Activated CD4-positive, alpha-beta T cell treated with anti-CD3 and anti-CD28 coated beads, Interleukin-2, amount 50 U/mL, for 4 hours (primary cell): ENCODE results near the gene BOK.
"Not testable (repeated sequence)": the region's sequence is repeated elsewhere in the genome, so short reads cannot be mapped to it uniquely, and the experiment has no call there.

ENCODE experiments used
- DNase-seq, 2 experiments: peaks; one replicate each; pipeline ENCODE4 v3.0.0-alpha.2; 2020

BOK gene

DNA sequence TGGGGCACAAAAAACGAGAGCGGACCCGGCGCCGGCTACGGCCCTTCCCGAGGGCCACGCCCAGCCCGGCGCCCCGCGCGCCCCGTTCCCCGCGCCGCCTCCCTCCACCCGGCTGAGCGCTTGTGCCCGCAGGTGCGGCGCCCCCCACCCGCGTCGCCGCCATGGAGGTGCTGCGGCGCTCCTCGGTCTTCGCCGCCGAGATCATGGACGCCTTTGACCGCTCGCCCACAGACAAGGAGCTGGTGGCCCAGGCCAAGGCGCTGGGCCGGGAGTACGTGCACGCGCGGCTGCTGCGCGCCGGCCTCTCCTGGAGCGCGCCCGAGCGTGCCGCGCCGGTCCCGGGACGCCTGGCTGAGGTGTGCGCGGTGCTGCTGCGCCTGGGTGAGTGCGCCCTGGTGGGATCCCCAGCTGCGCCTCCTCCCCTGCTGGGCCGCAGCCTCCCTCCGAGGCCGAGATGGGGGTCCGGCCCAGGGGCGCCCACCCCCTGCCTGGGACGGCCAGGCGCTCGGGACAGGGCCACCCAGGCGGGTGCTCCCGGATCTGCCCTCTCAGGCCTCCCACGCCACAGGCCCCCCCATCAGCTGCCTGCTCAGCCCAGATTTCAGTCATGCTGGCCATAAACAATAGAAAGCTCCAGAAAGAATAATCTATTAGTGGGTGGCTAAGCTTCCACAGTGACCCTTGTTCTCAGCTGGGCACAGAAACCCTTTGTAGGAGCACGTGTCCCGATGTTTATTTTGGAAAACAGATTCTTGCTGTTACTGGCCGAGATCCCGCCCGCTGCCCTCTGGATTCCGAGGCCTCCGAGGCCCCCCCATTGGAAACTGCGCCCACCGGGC, 997 bp downstream of the BOK start:
- DNase-seq = no peak

DNA sequence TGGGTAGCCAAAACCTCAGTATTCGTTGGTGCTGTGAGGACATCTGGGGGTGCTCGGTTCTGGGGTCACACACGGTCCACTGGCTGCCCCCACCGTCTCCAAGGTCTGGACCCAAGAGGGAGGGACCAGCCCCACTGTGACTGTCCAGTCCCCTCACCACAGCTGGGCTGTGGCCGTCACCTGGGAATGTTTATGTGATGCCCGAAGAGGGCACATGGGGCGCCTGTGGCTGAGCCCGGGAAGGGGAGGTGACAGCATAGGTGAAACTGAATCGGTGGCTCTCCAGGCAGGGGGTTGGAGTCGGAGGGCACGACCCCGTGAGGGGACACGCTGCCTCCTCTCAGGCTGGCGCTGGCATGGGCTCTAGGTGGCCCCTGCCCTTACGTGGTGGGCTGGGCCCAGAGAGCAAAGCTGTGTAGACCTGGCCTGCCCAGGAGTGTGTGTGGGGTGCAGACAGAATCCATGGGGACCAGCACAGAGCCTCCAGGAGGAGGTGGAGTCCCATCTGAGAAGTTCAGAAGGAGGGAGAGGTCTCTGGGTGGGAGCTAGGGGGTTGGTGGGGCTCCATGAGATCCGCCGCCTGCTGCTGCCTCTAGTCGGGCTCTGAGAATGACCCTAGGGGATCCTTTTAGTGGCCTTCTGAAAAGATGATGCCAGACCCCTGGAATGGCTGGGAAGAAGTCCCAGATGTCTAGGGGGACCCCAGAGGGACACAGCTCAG, 1.8 kb downstream of the BOK start:
- no peak for DNase-seq

DNA sequence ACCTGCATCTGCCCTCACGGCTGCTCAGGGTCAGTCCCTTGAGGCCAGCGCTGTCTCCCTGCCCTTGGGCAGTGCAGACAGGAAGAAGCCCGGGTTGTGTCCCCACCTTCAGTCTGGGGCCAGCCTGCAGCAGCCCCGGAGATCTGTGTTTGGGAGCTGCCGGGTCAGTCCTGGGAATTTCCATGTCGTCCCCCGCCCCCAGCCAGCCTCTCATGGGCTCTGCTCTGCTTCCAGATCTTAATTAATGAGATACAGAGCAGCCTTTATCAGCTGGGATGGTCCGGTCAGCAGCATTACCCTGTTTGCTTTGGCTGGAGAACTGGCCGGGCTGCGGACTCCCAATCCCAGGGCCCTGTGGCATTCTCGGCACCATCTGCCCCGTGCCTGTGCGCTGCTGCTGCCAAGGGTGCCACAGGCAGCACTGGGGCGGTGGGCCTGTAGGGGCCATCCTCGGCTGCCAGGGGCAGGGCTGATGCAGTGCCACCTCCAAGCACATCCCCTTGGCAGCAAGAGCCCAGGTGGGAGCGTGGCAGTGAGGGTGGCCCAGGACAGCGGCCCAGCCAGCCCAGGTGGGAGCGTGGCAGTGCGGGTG, 2.4 kb downstream of the BOK start:
- DNase-seq = no peak

DNA sequence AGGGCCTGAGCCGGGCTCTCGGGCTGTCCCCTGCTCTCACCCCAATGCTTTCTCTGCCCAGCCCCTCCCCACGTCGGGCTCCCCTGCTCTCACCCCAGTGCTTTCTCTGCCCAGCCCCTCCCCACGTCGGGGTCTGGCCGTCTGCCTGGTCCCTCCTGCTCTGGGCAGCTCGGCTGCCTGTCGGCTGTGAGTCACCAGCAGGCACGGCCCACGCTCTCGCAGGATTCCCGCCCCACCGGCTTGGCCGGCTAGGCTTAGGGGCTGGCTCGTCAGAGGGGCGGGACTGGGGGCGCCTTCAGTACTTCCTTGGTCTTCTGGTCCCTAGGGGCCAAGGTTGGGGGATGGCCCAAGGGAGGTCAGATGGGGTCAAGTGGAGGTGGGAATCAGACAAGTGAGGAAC, 3.3 kb downstream of the BOK start:
- DNase-seq = no peak

DNA sequence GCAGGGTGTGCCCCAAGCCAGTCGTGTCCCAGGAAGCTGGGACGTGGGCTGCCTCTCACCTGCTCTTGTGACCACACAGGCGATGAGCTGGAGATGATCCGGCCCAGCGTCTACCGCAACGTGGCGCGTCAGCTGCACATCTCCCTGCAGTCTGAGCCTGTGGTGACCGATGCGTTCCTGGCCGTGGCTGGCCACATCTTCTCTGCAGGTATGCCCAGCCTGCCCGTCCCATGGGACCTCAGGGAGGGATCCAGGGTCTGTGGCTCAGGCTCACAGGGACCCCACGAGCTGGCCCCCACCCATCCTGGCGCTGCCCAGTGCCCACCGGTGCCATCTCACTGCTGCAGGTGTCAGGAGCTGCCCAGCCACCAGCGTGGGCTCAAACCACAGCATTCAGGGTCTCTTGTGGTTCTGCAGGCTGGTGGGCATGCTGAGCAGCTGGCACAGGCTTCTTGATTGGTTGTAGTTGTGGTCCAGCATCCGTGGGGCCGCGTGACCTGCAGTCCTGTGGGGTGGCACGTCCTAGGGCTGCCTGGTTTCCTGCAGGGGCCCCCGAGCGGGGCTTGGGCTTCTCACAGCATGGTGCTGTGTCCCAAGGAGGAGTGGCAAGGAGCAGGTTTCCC, 3.8 kb downstream of the BOK start:
- no peak for DNase-seq

DNA sequence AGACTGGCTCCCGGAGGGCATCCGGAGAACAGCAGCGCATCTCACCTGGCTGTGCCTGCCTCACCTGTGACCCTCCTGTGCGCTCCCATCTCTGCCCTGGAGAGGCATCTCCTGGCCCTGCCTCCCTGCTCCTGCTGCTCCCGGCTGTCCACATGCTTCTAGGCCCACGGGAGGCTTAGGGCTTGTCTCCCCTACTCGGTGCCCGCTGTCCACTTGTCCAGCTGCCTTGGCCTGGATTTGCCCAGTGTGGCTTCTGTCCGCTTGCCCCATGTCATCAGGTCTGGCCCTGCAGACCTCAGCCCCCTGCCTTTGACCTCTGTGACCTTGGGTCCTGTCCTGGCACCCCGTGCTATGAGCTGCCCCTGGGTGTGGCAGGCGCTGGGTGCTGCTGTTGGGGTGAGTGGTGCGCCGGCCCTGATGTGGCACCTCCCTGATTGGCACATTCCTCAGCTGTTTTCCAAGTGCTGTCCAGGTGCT, 4.5 kb downstream of the BOK start:
- no peak for DNase-seq

DNA sequence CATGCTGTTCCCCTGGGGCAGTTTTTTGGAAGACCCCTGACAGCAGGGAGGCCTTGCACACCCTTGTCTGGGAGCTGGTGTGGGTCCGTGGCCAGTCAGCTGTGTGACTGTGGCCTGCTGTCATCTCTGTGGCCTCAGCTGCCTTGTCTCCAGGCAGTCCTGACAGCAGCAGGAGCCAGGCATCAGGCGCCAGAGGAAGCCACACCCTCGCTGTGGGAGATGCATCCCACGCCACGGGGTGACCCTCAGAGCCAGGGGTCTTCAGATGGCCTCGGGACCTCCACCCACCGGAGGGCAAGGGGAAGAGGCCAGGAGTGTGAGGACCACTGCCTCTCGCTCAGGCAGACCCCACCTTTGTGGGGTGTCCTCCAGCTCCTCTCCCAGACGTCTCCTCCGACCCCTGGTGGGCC, 5.0 kb downstream of the BOK start:
- DNase-seq = no peak

DNA sequence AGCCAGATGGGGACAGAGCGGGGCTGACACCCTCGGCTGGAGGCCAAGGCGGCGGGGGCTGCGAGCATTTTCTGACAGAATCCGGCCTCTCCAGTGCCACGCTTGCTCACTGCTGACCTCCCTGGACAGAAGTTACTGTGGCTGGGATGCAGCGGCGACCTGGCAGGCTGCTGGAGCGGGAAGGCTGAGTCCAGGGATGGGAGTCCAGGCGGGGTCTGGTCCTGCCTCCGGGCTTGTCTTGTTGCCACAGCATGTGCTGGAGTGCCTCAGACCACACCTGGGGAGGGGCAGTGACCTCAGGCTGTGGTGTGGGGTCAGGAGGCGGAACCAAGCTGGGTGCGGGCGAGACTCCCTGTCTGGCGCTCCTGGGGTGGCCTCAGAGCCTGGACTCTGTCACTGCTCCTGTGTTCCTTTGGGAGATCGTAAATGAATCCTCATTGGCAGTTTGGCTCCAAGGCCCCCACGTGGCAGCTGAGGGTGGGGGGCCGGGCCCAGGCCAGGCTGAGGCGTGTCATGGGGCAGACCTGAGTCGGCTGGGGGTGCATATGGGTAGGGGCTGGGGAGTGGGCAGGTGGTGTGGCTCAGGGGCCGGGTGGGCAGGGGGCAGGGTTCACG, 5.5 kb downstream of the BOK start:
- DNase-seq = no peak

DNA sequence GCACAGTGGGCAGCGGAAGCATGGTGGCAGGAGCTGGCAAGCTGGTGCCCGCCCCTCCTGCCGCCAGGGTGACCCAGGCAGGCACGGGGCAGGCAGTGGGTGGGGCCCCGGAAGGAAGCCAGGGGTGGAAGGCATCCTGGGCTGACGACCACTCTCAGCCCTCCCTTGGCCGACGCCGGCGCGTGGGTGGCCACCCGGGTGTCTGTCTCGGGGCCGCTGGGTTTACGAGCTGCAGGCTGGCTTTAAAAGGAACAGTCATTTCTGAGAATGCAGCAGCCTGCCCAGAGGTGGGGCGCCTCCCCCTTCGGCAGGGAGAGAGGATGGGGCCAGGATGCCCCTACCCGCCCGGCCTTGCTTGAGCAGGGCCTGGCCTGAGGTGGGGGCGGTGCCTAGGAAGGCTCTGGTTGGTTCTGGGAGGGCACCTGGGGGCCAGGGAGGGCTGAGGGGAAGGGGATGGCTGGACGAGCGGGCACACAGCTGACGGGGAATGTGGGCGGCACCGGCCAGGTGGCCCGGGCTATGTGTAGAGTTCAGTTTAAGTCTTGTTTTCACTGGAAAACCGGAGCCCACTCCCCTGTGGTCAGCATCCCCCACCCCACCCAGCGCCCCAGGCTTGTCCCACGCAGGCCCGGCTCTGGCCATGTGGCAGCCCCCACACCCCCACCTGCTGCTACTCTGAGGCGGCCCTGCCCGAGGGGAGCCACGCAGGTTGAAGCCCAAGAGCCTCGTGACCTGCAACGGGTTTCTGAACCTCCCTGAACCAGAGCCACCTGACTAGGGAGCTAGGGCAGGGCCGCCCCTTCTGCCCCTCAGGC, 6.3 kb downstream of the BOK start:
- no peak for DNase-seq

DNA sequence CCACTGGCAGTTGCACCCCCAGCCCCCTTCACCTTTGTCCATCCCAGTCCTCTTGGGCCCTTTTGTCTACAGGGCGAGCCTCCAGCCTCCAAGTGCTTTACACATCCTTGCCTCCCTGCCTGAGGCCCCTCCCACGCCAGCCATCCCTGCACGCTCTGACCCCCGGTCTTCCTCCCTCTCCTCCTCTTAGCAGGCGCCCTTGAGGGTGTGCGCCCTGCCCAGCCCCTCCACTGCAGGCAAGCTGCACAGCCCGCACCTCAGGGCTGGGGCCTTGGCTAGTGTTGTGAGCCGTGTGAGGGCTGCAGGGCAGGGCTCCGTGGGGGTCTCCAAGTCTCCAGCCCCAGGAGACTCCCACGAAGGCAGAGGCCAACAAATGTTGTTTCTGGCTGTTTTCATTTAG, 6.9 kb downstream of the BOK start:
- no peak for DNase-seq

DNA sequence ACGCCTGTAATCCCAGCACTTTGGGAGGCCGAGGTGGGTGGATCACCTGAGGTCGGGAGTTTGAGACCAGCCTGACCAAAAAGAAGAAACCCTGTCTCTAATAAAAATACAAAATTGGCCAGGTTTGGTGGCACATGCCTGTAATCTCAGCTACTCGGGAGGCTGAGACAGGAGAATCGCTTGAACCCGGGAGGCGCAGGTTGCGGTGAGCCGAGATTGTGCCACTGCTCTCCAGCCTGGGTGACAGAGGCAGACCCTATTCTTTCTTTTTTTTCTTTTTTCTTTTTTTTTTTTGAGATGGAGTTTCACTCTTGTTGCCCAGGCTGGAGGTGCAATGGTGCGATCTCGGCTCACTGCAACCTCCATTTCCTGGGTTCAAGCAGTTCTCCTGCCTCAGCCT, 7.5 kb downstream of the BOK start:
- not testable (repeated sequence) for DNase-seq

DNA sequence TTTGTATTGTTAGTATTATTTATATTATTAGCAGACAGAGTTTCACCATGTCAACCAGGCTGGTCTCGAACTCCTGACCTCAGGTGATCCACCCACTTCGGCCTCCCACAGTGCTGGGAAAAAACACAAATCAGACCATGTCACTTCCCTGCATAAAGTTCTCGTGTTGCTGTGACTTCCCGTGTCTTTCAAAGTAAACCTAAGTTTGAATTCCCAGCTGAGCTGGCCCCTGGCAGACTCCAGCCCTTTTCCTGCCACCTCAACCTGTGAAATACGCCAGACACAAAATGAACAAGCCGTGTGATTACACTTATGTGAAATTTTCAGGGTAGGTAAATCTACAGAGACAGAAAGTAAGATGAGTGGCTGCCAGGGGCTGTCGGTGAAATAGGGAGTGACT, 7.9 kb downstream of the BOK start:
- DNase-seq = no peak

DNA sequence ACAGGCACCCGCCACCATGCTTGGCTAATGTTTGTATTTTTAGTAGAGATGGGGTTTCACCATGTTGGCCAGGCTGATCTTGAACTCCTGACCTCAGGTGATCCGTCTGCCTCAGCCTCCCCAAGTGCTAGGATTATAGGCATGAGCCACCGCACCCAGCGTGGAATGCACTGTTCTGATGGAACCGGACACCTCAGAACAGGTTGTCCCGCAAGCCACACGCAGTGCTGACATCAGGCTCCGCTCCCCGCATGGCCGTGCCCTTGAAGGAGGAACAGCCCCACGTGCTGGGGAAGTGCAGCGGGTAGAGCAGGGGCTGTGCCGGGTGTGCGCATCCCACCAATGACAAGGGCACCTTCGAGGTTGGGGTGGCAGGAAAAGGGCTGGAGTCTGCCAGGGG, 8.7 kb downstream of the BOK start:
- DNase-seq = not testable (repeated sequence)

DNA sequence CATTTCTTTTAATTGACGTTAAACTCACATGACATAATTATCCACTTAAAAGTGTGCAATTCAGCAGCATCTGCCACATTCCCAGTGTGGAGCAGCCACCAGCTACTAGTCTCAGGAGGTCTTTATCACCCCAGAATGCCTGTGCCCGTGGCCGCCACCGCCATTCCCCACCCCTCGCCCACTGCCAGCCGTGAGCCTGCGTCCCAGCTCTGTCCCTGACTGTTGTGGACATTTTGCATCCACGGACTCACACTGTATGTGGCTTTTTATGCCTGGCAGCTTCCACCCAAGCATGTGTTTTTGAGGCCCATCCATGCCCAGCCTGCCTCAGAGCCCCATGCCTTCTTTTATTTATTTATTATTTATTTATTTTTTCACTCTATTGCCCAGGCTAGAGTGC, 9.2 kb downstream of the BOK start:
- DNase-seq = no peak

DNA sequence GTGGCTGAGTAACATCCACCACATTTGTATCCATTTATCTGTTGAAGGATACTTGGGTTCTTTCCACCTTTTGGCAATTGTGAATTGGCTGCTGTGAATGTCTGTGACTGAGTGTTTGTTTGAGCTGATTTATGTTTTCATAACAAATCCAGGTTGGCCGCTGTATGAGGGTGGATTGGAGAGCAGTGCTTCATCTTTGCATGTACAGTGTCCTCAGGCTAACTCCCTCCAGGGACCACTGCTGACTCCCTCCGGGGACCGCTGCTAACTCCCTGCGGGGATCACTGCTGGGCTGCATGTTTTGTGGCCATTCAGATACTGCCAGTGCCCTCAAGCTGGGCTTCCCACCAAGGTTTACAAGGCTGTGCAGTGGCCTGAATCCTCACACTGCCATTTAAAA, 10.2 kb downstream of the BOK start:
- no peak for DNase-seq

DNA sequence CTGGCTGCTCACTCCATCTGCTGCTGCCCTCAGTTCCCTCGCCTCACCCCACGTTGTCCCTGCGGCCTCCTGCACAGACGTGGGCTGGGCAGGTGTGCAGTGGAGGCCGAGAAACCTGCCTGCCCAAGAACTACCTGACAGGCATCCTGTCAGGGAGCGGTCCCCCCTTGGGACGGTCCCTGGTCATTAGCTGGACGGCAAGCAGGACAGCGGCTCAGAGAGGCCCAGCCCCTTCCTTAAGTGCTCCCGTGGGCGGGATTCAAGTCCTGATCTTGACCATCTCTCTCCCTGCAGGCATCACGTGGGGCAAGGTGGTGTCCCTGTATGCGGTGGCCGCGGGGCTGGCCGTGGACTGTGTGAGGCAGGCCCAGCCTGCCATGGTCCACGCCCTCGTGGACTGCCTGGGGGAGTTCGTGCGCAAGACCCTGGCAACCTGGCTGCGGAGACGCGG, 11.3 kb downstream of the BOK start:
- no peak for DNase-seq

DNA sequence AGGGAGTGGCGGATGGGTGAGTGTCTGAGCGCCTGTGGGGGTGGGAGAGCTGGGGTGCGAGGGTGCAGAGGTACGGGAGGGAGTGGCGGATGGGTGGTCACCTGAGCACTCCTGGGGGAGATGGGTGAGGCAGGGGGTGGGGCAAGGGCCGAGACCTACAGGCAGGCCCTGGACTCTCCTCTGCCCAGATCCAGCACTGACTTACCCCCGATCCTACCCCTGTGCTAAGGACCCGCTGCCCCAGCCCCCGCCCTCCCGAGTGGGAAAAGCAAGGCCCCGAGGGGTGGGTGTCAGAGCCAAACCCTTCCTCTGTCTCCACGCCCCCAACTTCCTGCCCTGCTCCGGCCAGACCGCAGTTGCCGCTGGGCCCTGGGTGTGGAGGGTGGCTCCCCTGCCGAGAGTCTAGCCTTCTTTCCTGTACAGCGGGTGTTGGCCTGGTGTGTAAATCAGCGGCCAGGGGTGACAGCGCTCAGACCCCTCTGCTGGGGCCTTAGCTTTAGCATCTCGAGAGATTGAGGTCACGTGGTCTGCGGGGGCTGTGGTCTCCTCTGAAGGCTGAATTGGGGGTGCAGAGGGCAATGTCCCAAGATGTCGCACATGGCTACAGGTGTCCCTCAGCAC, 12.5 kb downstream of the BOK start:
- DNase-seq = no peak

DNA sequence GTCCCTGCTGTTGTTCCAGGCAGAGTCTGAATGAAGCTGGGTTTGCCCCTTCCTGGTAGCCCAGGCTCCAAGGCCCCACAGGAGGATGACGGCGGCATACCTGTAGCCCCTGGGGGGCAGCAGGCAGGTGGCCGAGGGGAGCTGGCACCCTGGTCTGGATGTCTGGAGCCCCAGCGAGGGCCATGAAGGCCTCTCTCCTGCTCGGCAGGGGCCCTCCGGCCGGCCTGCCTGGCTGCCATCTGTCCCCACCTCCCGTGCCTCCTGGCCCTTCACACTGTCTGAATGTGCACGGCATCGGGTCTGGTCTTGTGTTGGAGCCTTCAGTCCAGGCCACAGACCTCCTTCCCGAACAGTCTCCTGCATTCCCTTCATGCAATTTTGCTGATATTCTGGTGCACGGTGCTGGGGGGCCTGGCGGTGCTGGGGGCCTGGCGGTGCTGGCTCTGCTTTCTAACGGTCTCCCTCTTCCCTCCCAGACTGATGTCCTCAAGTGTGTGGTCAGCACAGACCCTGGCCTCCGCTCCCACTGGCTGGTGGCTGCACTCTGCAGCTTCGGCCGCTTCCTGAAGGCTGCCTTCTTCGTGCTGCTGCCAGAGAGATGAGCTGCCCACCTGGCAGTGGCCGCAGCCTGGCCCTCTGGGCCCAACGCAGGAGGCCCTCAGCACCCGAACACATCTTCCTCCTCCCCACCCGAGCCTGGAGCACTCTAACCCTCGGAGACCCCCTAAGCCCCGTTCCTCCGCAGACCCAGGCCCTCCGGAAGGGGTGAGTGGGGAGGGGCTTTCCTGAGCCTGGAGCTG, 13.5 kb downstream of the BOK start:
- no peak for DNase-seq

DNA sequence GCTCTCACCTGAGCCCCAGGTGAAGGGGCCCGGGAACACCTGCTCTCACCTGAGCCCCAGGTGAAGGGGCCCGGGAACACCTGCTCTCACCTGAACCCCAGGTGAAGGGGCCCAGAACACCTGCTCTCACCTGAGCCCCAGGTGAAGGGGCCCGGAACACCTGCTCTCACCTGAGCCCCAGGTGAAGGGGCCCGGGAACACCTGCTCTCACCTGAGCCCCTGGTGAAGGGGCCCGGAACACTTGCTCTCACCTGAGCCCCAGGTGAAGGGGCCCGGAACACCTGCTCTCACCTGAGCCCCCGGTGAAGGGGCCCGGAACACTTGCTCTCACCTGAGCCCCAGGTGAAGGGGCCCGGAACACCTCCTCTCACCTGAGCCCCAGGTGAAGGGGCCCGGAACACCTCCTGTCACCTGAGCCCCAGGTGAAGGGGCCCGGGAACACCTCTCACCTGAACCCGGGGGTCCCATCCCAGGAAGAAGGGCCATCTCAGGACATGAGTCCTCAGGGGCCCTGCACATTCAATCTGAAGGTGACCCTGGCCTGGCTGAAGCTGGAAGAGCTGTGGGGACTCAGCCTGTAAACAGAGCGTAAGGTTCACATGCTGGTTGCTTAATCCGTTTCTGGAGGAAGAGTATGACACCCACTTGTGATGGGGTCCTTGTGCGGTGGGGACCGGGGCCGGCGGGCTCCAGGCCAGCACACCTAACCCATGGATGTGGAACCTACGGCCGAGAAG, 14.5 kb downstream of the BOK start:
- DNase-seq = not testable (repeated sequence)

DNA sequence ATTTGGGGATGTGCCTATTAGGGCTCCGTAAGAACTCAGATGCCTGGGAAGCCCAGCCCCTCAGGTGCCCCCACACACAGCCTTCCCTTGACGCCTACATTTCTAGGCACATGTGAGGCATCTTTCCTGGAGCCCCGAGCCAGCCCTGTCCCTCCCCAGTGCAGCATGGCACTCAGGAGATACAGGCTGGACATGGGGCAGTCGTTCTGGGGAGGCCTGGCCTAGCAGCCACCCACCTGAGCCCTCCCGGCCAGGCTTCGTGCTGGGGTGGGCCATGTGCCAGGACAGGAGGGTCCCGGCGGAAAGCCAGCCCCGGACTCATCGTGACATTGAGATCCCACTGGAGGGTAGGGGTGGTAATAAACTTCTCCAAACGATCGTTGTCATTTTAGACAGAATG, 15.2 kb downstream of the BOK start:
- no peak for DNase-seq
